CD14-positive monocyte (primary cell): ENCODE results near the gene APC2. TPM values are rescaled to one million over a fixed set of nuclear protein-coding genes. Genes with fewer than 3 reads are reported as not detected.

Experiments
- DNase-seq, 3 donors: peaks; one replicate each; pipeline ENCODE4 v3.0.0-alpha.2; 2011 to 2022
- H2AFZ ChIP-seq: 2 replicates; pipeline ENCODE4 v1.6.0; 2012; ENCODE audit warnings: mild to moderate bottlenecking, low read depth, low read length, inconsistent platforms; ENCODE audit not compliant: insufficient read depth, poor library complexity, severe bottlenecking
- H3K27ac ChIP-seq, 2 donors: 1 replicate in 1 of 2; 2 replicates in 1 of 2; pipeline ENCODE4 v1.5.1; 2012 to 2013; ENCODE audit warnings: low read length in 2 of 2, control low read depth in 1 of 2, inconsistent platforms in 1 of 2, low read depth in 1 of 2, mild to moderate bottlenecking in 1 of 2
- H3K27me3 ChIP-seq, 2 donors: one replicate each; pipeline versions ENCODE4 v1.6.0 to v1.6.1; 2011 to 2013; ENCODE audit warnings: low read length in 2 of 2; ENCODE audit not compliant: control insufficient read depth in 2 of 2, insufficient read depth in 2 of 2
- H3K36me3 ChIP-seq, 2 donors: replicated peaks in 1 of 2; 1 replicate in 1 of 2; 2 replicates in 1 of 2; pipeline versions ENCODE4 v1.5.1 to v1.6.1; 2012 to 2013; ENCODE audit warnings: low read length in 2 of 2, control low read depth in 1 of 2, inconsistent platforms in 1 of 2, mild to moderate bottlenecking in 1 of 2; ENCODE audit not compliant: insufficient read depth in 2 of 2, control insufficient read depth in 1 of 2
- H3K4me1 ChIP-seq, 2 donors: 1 replicate in 1 of 2; 2 replicates in 1 of 2; pipeline versions ENCODE4 v1.5.1 to v1.6.1; 2012 to 2013; ENCODE audit warnings: low read length in 2 of 2, control low read depth in 1 of 2, inconsistent platforms in 1 of 2, mild to moderate bottlenecking in 1 of 2, moderate library complexity in 1 of 2; ENCODE audit not compliant: insufficient read depth in 2 of 2, control insufficient read depth in 1 of 2
- H3K4me2 ChIP-seq: replicated peaks from 2 replicates; pipeline ENCODE3; 2012; ENCODE audit warnings: low read length, moderate library complexity, mild to moderate bottlenecking; ENCODE audit not compliant: poor library complexity, severe bottlenecking; ENCODE audit errors: extremely low read depth
- H3K4me3 ChIP-seq, 3 experiments: fragments of 200-600 bp in 1 of 3; sonication (generic) in 1 of 3; replicated peaks in 1 of 3; 1 replicate in 2 of 3; 2 replicates in 1 of 3; pipeline ENCODE4 v1.5.1; 2011 to 2013; ENCODE audit warnings: low read length in 3 of 3, mild to moderate bottlenecking in 3 of 3, control low read depth in 2 of 3, low read depth in 2 of 3, inconsistent platforms in 1 of 3, moderate library complexity in 1 of 3
- H3K79me2 ChIP-seq: 2 replicates; pipeline ENCODE4 v1.6.0; 2012; ENCODE audit warnings: mild to moderate bottlenecking, control low read depth, inconsistent platforms, low read length, moderate library complexity; ENCODE audit not compliant: insufficient read depth
- H3K9ac ChIP-seq: 2 replicates; pipeline ENCODE4 v1.6.0; 2017; ENCODE audit warnings: low read length, mild to moderate bottlenecking; ENCODE audit not compliant: insufficient read depth, poor library complexity, severe bottlenecking
- H3K9me3 ChIP-seq, 2 donors: replicated peaks in 1 of 2; 1 replicate in 1 of 2; 2 replicates in 1 of 2; pipeline versions ENCODE4 v1.5.1 to v1.6.1; 2012 to 2013; ENCODE audit warnings: low read length in 2 of 2, control low read depth in 1 of 2; ENCODE audit not compliant: control insufficient read depth in 1 of 2, insufficient read depth in 1 of 2
- H4K20me1 ChIP-seq: 2 replicates; pipeline ENCODE4 v1.6.0; 2012; ENCODE audit warnings: mild to moderate bottlenecking, low read length, control low read depth, moderate library complexity; ENCODE audit not compliant: insufficient read depth
- H3K27ac Mint-ChIP-seq, 7 donors: one replicate each; pipeline ENCODE4 v1.8.0; 2020; ENCODE audit warnings: mild to moderate bottlenecking in 7 of 7, mixed read lengths in 7 of 7, moderate library complexity in 6 of 7, inconsistent platforms in 2 of 7
- H3K27me3 Mint-ChIP-seq, 3 donors: one replicate each; pipeline ENCODE4 v1.8.0; 2021 to 2022; ENCODE audit warnings: low read depth in 3 of 3, mild to moderate bottlenecking in 3 of 3, mixed read lengths in 3 of 3, moderate library complexity in 3 of 3, inconsistent platforms in 1 of 3
- H3K36me3 Mint-ChIP-seq, 2 donors: one replicate each; pipeline ENCODE4 v1.8.0; 2020; ENCODE audit warnings: mixed read lengths in 2 of 2, inconsistent platforms in 1 of 2, mild to moderate bottlenecking in 1 of 2
- H3K4me1 Mint-ChIP-seq: one replicate; pipeline ENCODE4 v1.8.0; 2020; ENCODE audit warnings: mild to moderate bottlenecking, mixed read lengths
- H3K4me3 Mint-ChIP-seq, 2 donors: one replicate each; pipeline ENCODE4 v1.8.0; 2020; ENCODE audit warnings: mild to moderate bottlenecking in 2 of 2, mixed read lengths in 2 of 2, moderate library complexity in 1 of 2
- H3K9me3 Mint-ChIP-seq, 7 donors: one replicate each; pipeline ENCODE4 v1.8.0; 2020 to 2022; ENCODE audit warnings: mixed read lengths in 7 of 7, mild to moderate bottlenecking in 6 of 7, moderate library complexity in 6 of 7, inconsistent platforms in 2 of 7
- CTCF ChIP-seq: fragments of 200-600 bp; IDR thresholded peaks from one replicate; pipeline ENCODE4 v1.8.0; 2022; ENCODE audit warnings: antibody characterized with exemption, mild to moderate bottlenecking
- WGBS: methylation state at CpG from one replicate; pipeline ENCODE4 v1.1.5; 2013; ENCODE audit warnings: missing lambda C conversion rate; ENCODE audit not compliant: insufficient coverage; 5-methylcytosine and 5-hydroxymethylcytosine counted together
- intact Hi-C, 2 donors: fragments of 100-400 bp; cut with micrococcal nuclease; formaldehyde crosslinking; loops; one replicate each; pipeline versions ENCODE4 v1.15.0 to v1.15.1; 2023
- polyA plus RNA-seq, 3 donors: library from polyadenylated mRNA; depleted of rRNA in 1 of 3; unstranded in 2 of 3; stranded (reverse) in 1 of 3; fragments of 300-500 nt in 2 of 3; fragments of >200 nt in 1 of 3; fragmentation: Illumina TruSeq in 2 of 3; gene quantifications; 1 replicate in 2 of 3; 2 replicates in 1 of 3; pipeline ENCODE4 v1.2.3, GENCODE V29; 2012 to 2021

APC2 gene
- polyA plus RNA-seq, 3 donors: 0.04 TPM; not detected in 2

GRCh38 chr19:1510807-1511206 is 60.9 kb downstream of the APC2 start:
- Histone ChIP-seq H3K4me1 (peaks cover 12 to 25% of the 10 kb centered on the region in 2 donors), H3K9ac (no peak overlapping the region), H2AFZ (no peak overlapping the region), H3K27ac (no peak overlapping the region), H3K4me3 (no peak overlapping the region), H3K4me2 (no peak overlapping the region), H4K20me1 (no peaks in the 10 kb centered on the region), H3K9me3 (peaks cover 14 to 27% of the 10 kb centered on the region in 2 donors), H3K79me2 (no peaks in the 10 kb centered on the region), H3K27me3 (peaks cover 2 to 53% of the 10 kb centered on the region in 2 donors), H3K36me3 (no peaks in the 10 kb centered on the region)
- WGBS: 61% methylated on average over 5 of the region's 9 CpGs
- Mint-ChIP-seq H3K4me1 (peaks cover 14% of the 10 kb centered on the region), H3K4me3 (peak overlapping the region in 1 of 2 donors; percentile 58), H3K27me3 (peaks cover 36 to 76% (median 61%) of the 10 kb centered on the region in 3 donors), H3K27ac (no peak overlapping the region), H3K36me3 (peaks cover 1 to 2% of the 10 kb centered on the region in 2 donors), H3K9me3 (peaks cover 15 to 39% (median 32%) of the 10 kb centered on the region in 7 donors)
- DNase-seq: no peak
- TF ChIP-seq CTCF: no peak
- intact Hi-C loops: loop anchor here in 1 of 2 donors (10.0 kb wide), 1 partner anchor 66 kb away; no protein-coding TSS in a partner anchor

DNA sequence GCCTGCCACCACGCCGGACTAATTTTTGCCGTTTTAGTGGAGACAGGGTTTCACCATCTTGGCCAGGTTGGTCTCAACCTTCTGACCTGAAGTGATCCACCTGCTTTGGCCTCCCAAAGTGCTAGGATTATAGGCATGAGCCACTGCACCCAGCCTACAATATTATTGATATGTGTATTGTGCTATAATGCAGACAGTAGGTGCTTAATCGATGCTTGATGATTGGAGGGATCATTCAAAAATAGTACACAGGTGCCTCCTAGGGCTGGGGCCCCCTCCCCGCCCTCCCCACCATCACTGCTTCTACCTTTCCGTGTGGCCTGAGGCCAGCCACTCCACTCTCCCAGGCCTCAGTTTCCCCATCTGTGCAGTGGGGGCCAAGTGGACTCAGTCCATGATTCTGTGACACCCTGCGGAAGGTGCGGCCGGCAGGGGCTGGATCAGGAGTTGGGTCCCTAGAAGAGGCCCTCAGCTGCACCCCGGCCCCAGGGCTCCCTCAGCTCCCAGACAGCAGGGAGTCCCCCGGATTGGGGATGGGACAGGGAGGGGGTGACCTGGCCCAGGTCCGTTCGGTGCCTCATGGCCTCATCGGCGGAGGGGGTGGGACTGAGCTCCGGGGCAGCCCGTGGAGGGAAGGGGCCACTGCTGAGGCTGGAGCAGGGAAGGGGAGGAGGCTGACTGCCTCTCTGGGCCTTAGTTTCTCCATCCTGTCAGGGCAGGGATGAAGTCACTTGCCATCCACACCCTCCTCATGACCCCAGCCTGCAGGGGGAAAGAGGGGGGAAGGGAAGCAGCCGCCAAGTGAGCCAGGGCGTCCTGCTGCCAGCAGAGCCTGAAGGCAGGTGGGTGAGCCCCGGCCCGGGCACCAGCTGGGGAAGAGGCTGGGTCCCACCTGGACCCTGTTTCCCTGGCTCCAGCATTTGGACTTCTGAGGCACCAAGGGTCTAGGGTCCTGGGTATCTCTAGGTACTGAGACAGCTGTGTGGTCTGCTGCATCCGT is 61.7 kb downstream of the APC2 start:
- Mint-ChIP-seq H3K27ac (peak overlapping the region in 1 of 7 donors; percentile 63), H3K4me3 (peak overlapping the region in 1 of 2 donors; percentile 72), H3K36me3 (peaks cover 1 to 2% of the 10 kb centered on the region in 2 donors), H3K27me3 (peaks cover 39 to 79% (median 59%) of the 10 kb centered on the region in 3 donors), H3K9me3 (peaks cover 13 to 38% (median 32%) of the 10 kb centered on the region in 7 donors), H3K4me1 (peaks cover 14% of the 10 kb centered on the region)
- Histone ChIP-seq H3K79me2 (no peaks in the 10 kb centered on the region), H3K9ac (no peak overlapping the region), H3K27ac (no peak overlapping the region), H3K9me3 (peaks cover 18 to 25% of the 10 kb centered on the region in 2 donors), H2AFZ (no peak overlapping the region), H3K4me1 (peaks cover 12 to 25% of the 10 kb centered on the region in 2 donors), H3K4me2 (no peak overlapping the region), H4K20me1 (no peaks in the 10 kb centered on the region), H3K4me3 (no peak overlapping the region), H3K27me3 (peaks cover 2 to 53% of the 10 kb centered on the region in 2 donors), H3K36me3 (no peaks in the 10 kb centered on the region)
- no peak for TF ChIP-seq CTCF
- 57% methylated on average over 13 of the region's 22 CpGs for WGBS
- intact Hi-C loops: loop anchor here in 1 of 2 donors (10.0 kb wide), 1 partner anchor 67 kb away; no protein-coding TSS in a partner anchor
- no peak for DNase-seq
